NCI-H748 (cell line): Measurements from ENCODE around the gene QRICH1.

Source experiments
- DNase-seq: peaks from one replicate; lab custom pipeline; 2025; ENCODE audit not compliant: unreplicated experiment; lab: John Stamatoyannopoulos, UW

The QRICH1 gene

GRCh38 chr3:49120096-49120437 is 26.2 kb upstream of the QRICH1 start:
- peak; percentile 15 for DNase-seq

DNA sequence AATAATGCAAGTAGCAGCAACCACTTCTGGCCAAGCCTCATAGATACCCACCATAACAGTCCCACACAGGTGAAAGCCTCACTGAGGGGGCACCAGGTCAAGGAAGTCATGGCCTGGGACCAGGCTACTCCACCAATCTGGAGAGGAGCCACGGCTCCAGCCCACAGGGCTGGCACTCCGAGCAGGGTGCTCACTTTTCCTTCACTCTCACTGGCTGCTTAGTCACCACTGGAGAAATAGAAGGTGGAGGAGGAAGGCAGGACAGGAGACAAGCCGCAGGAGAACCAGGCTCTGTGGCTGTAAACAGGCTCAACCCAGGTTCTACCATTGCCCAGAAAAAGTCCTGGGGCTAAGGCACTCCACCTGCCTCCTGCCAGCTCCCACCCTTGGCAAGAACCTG is 25.6 kb upstream of the QRICH1 start:
- no peak for DNase-seq

DNA sequence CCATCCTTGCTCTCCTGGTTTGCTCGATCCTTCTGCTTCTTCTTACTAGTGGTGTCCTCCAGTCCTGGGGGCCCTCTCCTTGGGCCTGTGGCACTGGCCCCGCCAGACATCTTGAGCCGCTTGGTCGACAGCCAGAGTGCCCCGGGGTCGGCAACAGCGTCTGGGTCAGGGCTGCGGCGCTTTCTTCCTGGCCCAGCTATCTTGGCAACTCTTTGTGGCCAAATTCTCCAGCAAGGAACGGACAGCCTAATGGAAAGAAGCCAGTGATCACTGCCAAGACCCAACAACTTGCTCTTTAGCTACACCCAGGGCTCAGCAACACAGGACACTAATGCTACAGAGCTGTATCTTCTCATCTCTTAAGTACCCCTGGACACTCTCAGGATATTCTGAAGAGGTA is 25.2 kb upstream of the QRICH1 start:
- DNase-seq = no peak

- no peak for DNase-seq
These were observed 18.4 kb upstream of the QRICH1 start for GRCh38 chr3:49112262-49112661.

DNA sequence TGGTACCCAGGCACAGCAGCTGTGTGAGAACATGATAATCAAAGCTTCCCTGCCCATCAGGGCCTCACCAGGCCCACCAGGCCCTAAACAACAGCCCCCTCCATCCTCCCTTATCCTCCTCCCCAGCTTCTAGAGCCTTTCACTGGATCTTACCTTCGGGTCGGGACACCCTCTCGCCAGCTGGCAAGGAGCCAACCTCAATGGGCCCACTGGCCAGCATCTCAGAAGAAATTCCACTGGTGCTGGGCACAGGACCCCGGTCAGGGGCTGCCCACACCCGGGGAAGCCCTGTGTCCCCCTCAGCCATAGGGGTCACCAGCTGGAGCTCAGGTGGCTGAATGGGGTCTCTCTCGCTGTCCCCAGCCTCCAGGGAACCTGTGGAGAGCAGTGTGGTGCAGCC is 17.5 kb upstream of the QRICH1 start:
- DNase-seq = no peak

GRCh38 chr3:49110780-49111179 is 16.9 kb upstream of the QRICH1 start:
- no peak for DNase-seq

- no peak for DNase-seq
These were observed 14.5 kb upstream of the QRICH1 start for GRCh38 chr3:49108346-49108745.

DNA sequence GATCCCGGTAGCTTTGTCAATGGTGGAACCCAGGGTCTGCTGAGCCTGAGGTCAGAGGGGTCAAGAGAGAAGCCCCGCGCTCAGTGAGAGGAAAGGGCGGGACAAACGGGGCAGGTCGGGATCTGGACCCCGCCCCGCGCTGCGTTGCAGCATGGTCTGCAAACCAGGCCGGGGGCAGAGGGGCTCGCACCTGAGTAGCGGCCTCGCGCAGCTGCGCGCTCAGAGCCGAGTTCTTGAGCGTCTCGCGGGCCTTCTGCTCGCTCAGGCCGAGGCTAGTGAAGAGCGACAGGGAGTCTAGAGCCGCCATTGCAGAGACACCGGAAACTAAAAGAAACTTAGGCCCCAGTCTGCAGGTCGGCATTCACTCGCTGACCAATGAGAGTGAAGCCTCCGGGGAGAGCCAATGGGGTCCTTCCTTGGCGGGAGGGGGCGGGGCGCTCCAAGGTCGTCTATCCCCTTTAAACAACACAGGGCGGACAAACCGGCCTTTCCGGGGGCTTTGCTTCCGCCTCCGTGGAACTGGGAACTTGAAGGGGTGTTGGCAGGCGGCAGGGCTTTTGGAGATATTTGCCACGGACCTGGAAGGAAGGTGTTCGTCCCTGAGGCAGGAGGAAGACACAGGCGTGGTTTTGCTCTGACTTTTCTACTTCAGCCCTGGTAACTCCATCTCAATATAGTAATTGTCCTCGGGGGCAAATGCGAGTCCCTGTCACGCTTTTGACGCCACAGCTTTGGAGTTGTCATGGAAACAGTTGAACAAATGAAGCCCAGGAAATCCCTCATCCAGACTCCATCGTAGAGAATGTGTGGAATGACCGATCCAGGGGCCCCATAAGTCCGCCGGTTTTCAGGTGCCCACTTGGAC is 10.8 kb upstream of the QRICH1 start, which contains the start of gene QARS1:
QARS1 (minus strand) TSS at position 331 of the 865 bp plus-strand sequence; CDS start at position 307, 24 bp downstream.
- peak; percentile 90 for DNase-seq

DNA sequence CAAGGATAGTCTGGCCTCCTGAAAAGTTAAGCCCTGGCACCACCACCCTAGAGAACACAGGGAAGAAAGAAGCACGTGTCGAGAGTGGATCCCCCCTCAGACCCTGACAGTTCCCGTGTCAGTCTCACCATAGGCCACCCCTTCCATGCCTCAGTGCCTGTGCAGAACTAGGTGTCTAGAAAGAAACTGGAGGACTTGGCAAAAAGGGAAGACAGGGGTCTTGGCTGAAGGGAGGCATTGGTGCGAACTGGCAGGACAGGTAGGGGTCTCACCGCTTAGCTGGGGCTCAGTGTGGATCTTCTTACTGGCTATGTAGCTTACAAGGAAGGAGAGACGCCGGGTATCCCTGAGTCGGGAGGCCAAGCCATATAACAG is 10.2 kb upstream of the QRICH1 start:
- DNase-seq = no peak

- DNase-seq = no peak
These were observed 6.3 kb upstream of the QRICH1 start for GRCh38 chr3:49100046-49100615.

DNA sequence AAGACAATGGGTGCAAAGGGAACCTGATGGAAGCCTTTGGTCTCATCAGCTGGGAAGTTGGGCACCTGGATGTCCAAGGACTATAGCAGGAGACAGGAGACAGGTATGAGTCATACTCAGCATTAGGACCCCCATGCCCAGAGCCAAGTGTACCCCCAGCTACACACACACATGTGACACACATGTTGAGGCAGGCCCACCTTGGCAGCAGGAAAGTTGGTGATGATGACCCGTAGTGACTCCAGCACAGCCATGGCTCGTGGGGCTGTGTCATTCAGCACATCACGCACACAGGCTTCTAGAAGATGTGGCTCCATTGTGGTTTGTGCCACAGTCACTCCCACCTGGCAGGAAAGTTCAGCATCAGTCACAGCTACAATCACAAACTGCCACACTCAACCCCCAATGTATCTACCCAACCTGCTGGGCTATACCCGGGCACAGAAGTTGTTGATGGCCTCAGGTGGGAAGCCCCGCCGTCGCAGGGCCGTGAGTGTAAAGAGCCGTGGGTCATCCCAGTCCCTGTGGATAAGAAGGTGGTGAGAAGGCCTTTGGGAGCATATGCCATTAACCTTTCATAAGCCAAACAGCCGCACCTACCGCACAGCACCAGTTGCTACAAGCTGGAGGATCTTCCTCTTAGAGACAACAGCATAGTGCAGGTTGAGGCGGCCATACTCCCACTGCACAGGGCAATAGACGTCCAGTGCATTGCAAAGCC is 5.2 kb upstream of the QRICH1 start:
- DNase-seq = no peak

- DNase-seq = no peak
These were observed 4.6 kb upstream of the QRICH1 start for GRCh38 chr3:49098429-49098828.

DNA sequence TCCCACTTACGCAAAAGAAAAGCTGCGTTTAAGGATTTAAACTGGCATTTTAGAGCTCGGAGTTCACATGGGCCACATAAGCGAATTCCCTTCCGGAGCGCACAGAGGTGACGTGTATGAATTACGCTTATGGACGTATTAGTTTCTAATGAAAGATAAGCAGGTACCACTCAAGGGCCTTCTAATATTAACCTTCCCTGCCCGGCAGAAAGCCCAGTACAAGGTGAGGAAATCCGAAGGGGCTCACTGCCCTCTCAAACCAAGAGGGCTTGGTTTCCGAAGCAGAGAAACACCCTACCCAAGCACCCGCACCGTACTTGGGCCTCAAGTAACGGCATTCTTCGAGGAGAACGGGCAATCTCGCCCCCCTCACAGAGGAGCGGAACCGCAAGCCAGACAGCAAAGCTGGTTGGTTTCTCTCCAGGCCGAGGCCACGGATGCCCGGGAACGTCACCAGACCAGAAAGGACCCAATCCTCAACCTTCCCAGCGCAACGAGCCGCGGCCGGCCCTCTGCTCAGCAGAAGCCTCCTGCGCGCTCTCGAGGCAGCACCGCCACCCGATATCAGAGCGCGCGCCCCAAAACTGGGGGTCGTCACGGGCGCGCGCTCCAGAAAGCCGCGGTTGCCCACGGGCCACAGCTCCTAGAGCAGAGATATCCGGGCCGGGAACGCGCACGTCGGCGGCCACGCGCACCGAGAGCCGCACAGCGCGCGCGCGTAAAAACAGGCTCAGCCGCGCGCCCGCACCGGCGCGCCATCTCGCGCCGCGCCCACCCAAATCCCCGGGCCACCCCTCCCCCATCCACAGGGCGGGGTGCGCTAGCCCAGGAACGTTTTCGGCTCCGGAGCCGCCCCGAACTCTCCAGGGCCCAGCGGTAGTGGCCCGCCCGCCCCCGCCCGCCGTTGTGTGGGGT is 676 bp downstream of the QRICH1 start:
- DNase-seq = peak; percentile 72

DNA sequence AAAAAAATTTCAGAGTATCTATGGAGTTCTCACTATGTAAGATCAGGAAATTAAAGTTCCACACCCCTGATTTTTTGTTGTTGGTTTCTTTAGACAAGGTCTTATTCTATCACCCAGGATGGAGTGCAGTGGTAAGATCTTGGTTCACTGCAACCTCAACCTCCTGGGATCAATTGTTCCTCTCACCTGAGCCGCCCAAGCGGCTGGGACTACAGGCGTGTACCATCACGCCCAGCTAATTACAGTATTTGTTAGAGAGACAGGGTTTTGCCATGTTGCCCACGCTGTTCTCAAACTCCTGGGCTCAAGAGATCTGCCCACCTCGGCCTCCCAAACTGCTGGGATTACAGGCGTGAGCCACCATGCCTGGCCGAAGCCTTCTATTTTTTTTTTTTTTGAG is 12.4 kb downstream of the QRICH1 start:
- DNase-seq = peak; percentile 13

- DNase-seq = no peak
These were observed 14.6 kb downstream of the QRICH1 start for GRCh38 chr3:49079270-49079669.

- no peak for DNase-seq
These were observed 17.2 kb downstream of the QRICH1 start for GRCh38 chr3:49076646-49077045.

DNA sequence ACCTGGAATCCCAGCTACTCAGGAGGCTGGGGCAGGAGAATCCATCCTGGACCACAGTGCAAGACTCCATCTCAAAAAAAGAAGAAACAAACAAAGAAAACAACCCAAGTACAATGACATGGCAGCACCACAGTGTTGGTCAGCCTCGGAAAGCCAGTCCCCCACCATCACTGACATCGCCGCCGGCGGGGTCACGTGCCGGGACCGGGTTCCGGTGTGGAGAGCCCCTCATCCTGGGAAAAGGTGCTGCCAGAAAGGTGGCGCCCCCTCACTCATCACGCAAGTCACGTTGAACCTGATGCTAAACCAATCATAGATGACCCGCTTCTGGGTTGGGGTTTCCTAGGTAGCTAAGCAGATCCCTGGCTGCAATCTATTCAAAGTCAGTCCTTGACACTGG is 17.8 kb downstream of the QRICH1 start:
- no peak for DNase-seq

- no peak for DNase-seq
These were observed 35.9 kb downstream of the QRICH1 start for GRCh38 chr3:49058011-49058410.

GRCh38 chr3:49057268-49057667 is 36.6 kb downstream of the QRICH1 start:
- no peak for DNase-seq

DNA sequence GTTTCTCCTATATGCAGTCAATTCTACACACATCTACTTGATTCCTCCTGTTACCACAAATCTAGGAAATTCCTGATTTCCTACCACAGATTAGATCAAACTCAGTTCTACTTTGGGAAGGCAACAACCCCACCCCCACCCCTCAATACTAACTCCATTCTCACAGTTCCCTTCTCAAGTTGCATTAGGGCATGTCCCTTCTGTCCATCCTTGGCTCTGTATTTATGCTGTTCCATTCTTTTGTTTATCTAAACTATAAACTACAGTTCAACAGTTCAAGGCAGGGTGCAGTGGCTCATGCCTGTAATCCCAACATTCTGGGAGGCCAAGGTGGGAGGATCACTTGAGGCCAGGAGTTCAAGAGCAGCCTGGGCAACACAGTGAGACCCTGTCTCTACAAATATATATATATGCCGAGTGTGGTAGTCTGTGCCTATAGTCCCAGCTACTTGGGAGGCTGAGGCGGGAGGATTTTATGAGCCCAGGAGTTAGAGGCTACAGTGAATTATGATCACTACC is 39.5 kb downstream of the QRICH1 start:
- DNase-seq = no peak

GRCh38 chr3:49053543-49053942 is 40.3 kb downstream of the QRICH1 start:
- no peak for DNase-seq
